ENCODE results near the gene EXOG. TPM values are rescaled to one million over a fixed set of nuclear protein-coding genes. Genes with fewer than 3 reads are reported as not detected.

EXOG gene
- total and polyA plus RNA-seq, 10 of the 15 experiments (the other 5 are each of a cell fraction or from before 2014, with no cell fraction given) = 7.8 to 20.9 (median 19.6) TPM

DNA sequence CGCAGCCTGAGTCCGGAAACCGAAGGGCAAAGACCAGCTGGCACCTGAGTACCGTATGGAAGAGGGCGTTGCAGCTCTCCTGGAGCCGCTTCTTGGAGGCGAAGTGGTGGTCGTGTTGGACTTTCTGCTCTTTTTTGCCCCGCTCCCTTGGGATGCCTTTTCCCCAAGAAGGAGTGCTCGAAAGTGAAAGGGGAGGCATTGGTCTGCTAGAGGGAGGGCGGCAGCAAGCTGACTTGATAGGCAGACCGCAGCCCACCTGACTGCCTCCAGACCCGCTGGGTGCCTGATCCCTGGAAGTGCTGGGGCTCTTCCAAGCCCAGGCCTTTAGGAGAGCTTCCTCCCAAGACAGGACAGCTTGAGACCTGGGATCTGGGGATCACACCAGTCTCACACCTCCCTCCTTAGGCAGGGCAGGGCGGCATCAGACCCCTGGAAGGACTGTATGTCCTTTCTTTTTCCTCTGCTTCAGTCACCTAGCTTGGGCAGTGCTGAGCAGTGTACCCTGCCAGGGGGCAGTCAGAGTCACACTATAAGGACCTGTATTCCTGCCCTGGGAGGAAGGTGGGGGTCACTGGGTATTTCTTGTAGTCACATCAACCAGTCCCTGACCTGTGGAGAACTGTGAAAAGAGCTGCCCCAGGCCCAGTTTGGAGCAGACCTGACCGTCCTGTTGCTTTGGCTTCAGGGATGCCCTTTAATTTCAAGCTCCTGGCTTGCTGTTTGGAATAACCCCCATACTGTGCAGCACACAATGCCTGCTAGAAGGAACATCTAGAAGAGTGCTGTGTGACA is 40.3 kb upstream of the EXOG start (continued):
- TF ChIP-seq POLR2AphosphoS2 (IDR thresholded peaks at IDR 0.05; ENCODE audit: low read depth, low read length) (no peak), EED (IDR thresholded peaks at IDR 0.05; ENCODE audit: low read depth) (0 out of 2 replicates have a peak, but pooled peaks have one; percentile 45), RAD51 (IDR thresholded peaks at IDR 0.05) (peak; percentile 39; the same call in 1 of the 2 replicates), GABPA (IDR thresholded peaks at IDR 0.05; ENCODE audit: low read depth) (no peak), SIX5 (IDR thresholded peaks at IDR 0.05; ENCODE audit: low read depth, low read length, severe bottlenecking) (no peak)

- no TSS peak for BruUV-seq (replicated peaks)
- no peak overlapping the region for H2AFZ ChIP-seq (ENCODE audit: control insufficient read depth, low read depth, low read length)
- intact Hi-C loops (cut with micrococcal nuclease; ENCODE audit: unreplicated experiment) = no loop called here
- peaks cover 15% of the 10 kb centered on the region for H3K4me1 ChIP-seq (ENCODE audit: control insufficient read depth, insufficient read depth, low read length)
- POLR2A ChIA-PET = no interaction called here
- no peaks in the 10 kb centered on the region for H3K36me3 ChIP-seq (ENCODE audit: control insufficient read depth in 2 of 2, insufficient read depth in 2 of 2, low read length in 1 of 2)
- 65% methylated on average over 9 of the region's 9 CpGs for WGBS (ENCODE audit: insufficient coverage, insufficient replicate concordance, low lambda C conversion rate, missing lambda C conversion rate)
- H3K4me2 ChIP-seq (ENCODE audit: control insufficient read depth, insufficient read depth) = no peak overlapping the region
- ATAC-seq (no peak), FAIRE-seq (no peak), DNase-seq (ENCODE audit: low read depth, low spot score) (no peak)
- no peaks in the 10 kb centered on the region; the same call in 1 of the 2 replicates for H3K79me2 ChIP-seq (ENCODE audit: control insufficient read depth, insufficient read depth, low read length)
- CTCF ChIA-PET = interaction anchor here (1.0 to 1.2 kb wide), 4 partner anchors 10 to 112 kb away, joined by 3 to 6 read pairs (median 3); no protein-coding TSS in a partner anchor
- H3K9me3 ChIP-seq (replicated peaks; ENCODE audit: control insufficient read depth, insufficient read depth, low read length) = no peaks in the 10 kb centered on the region
- H4K20me1 ChIP-seq (ENCODE audit: control insufficient read depth, insufficient read depth) = peaks cover 4% of the 10 kb centered on the region; the same call in 1 of the 2 replicates
- no peaks in the 10 kb centered on the region; a peak in 1 of 4 replicates for H3K27me3 ChIP-seq (replicated peaks in 1 of 2; ENCODE audit: control insufficient read depth in 2 of 2, insufficient read depth in 2 of 2, low read length in 1 of 2)
- SMC1A ChIA-PET (ENCODE audit: uncharacterized antibody, unreplicated experiment) = no interaction called here
- no peak overlapping the region for H3K9ac ChIP-seq (ENCODE audit: control insufficient read depth, insufficient read depth, low read length)
- no peak overlapping the region for H3K4me3 ChIP-seq
- no peak overlapping the region for H3K27ac ChIP-seq (ENCODE audit: control insufficient read depth, insufficient read depth)
- in situ Hi-C loops (cut with MboI) = no loop called here
- RAD21 ChIA-PET (ENCODE audit: unreplicated experiment) = no interaction called here
- TF ChIP-seq HDGF (IDR thresholded peaks at IDR 0.05) (no peak), SMAD5 (IDR thresholded peaks at IDR 0.05; ENCODE audit: low read depth) (no peak), TCF3 (IDR thresholded peaks at IDR 0.05; ENCODE audit: borderline replicate concordance, insufficient read depth, low read depth, low read length) (no peak), CHD2 (IDR thresholded peaks at IDR 0.05; ENCODE audit: borderline replicate concordance, low read depth, low read length) (no peak), RCOR1 (conservative IDR thresholded peaks at IDR 0.05; ENCODE audit: low read depth, low read length) (no peak), ETV6 (conservative IDR thresholded peaks at IDR 0.05 in 1 of 2, IDR thresholded peaks at IDR 0.05 in 1 of 2; ENCODE audit: borderline replicate concordance in 1 of 2, low read depth in 1 of 2) (no peak), ZZZ3 (IDR thresholded peaks at IDR 0.05; ENCODE audit: control insufficient read depth, insufficient read length, low read depth) (no peak), CBFB (IDR thresholded peaks at IDR 0.05; ENCODE audit: low read depth) (no peak), MTA2 (IDR thresholded peaks at IDR 0.05; ENCODE audit: low read depth) (no peak)
- TF ChIP-seq, protein P1, sequence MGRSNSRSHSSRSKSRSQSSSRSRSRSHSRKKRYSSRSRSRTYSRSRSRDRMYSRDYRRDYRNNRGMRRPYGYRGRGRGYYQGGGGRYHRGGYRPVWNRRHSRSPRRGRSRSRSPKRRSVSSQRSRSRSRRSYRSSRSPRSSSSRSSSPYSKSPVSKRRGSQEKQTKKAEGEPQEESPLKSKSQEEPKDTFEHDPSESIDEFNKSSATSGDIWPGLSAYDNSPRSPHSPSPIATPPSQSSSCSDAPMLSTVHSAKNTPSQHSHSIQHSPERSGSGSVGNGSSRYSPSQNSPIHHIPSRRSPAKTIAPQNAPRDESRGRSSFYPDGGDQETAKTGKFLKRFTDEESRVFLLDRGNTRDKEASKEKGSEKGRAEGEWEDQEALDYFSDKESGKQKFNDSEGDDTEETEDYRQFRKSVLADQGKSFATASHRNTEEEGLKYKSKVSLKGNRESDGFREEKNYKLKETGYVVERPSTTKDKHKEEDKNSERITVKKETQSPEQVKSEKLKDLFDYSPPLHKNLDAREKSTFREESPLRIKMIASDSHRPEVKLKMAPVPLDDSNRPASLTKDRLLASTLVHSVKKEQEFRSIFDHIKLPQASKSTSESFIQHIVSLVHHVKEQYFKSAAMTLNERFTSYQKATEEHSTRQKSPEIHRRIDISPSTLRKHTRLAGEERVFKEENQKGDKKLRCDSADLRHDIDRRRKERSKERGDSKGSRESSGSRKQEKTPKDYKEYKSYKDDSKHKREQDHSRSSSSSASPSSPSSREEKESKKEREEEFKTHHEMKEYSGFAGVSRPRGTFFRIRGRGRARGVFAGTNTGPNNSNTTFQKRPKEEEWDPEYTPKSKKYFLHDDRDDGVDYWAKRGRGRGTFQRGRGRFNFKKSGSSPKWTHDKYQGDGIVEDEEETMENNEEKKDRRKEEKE (IDR thresholded peaks at IDR 0.05) = no peak
- TF ChIP-seq, protein P2, sequence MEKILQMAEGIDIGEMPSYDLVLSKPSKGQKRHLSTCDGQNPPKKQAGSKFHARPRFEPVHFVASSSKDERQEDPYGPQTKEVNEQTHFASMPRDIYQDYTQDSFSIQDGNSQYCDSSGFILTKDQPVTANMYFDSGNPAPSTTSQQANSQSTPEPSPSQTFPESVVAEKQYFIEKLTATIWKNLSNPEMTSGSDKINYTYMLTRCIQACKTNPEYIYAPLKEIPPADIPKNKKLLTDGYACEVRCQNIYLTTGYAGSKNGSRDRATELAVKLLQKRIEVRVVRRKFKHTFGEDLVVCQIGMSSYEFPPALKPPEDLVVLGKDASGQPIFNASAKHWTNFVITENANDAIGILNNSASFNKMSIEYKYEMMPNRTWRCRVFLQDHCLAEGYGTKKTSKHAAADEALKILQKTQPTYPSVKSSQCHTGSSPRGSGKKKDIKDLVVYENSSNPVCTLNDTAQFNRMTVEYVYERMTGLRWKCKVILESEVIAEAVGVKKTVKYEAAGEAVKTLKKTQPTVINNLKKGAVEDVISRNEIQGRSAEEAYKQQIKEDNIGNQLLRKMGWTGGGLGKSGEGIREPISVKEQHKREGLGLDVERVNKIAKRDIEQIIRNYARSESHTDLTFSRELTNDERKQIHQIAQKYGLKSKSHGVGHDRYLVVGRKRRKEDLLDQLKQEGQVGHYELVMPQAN (conservative IDR thresholded peaks at IDR 0.05) = no peak
These were observed 38.8 kb upstream of the EXOG start for GRCh38 chr3:38457111-38458003.
